ENCODE measurements around the gene NR2F6.
A peak's percentile ranks its signal among the peaks of the same experiment; 100 is the strongest.
"Not testable (repeated sequence)": the region's sequence is repeated elsewhere in the genome, so short reads cannot be mapped to it uniquely, and the experiment has no call there.

The NR2F6 gene

DNA sequence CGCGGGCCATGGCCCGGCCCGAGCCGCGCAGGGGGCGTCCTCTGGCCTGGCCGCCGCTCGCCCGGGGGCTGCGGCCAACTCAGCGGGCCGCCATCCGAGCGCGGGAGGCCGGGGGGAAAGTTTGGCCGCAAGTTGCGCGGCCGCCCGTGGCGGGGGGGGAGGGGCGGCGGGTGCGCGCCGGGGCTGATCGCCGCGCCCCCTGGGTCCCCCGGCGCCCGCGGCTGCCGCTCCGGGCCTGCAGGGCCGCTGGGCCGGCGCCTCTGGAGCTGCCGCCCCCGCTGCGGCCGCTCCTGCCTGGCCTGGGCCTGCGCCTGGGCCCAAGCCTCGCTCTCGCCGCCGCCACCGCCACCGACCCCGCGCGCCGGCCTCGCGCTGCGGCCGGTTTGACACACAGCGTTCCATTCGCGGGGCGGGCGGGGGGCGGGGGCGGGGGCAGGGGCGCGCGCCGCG is at the start of gene NR2F6:
Gene NR2F6 (minus strand): TSS at position 385 of the 450 bp plus-strand sequence. CDS start 699 bp downstream, outside the sequence.
- no peak for DNase-seq

DNA sequence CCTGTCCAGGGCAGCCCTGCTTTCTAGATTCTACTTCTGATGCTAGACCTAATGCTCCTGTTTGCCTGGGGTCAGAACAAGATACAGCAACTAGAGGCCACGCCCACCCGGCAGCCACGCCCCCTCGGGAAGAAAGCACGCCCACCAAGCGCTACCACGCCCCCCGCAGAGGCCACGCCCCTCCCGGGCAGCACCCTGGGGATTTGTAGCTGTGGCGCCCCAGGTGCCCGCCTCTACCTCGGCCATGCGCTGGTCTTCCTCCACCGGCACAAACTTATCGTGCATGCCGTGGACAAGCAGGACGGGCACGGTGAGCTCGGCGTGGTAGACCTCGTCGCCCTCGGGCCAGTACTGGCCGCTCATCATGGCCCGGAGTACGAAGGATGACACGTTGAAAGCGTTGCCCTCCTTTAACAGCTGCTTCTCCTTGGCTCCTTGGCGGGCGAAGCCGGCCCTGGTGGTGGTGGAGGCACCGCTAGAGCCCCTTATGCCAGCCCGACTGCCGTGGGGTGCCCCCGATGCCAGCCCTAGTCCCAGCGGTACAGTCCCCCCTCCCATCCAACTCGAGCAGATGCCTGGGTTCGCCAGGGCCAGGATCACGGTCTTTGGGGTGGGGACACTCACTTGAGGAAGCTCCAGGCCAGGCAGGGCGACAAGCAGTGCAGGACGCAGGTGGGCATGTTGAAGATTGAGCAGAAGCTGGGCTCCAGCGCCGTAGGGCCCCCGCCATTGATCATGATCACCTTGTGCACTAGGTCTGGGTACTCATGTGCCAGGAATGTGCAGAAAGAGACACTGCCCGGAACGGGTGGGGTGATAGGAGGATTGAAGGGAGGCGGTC is 48.6 kb upstream of the NR2F6 start:
- peak; percentile 43 for DNase-seq

DNA sequence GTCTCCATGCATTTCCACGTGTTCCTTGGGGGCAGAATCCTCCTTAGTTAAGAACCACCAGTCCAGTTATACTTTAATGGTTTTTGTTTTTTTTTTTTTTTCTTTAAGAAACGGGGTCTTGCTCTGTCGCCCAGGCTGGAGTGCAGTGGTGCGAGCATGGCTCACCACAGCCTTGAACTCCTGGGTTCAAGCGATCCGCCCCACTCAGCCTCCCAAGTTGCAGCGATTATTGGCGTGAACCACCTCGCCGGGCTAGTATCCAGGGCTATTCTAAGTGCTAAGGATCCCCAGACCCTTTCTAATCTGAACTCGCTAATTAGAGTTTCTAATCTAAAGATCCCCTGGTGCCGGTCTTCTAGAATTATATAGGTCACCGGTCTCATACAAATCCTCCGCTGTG is 47.9 kb upstream of the NR2F6 start:
- no peak for DNase-seq

DNA sequence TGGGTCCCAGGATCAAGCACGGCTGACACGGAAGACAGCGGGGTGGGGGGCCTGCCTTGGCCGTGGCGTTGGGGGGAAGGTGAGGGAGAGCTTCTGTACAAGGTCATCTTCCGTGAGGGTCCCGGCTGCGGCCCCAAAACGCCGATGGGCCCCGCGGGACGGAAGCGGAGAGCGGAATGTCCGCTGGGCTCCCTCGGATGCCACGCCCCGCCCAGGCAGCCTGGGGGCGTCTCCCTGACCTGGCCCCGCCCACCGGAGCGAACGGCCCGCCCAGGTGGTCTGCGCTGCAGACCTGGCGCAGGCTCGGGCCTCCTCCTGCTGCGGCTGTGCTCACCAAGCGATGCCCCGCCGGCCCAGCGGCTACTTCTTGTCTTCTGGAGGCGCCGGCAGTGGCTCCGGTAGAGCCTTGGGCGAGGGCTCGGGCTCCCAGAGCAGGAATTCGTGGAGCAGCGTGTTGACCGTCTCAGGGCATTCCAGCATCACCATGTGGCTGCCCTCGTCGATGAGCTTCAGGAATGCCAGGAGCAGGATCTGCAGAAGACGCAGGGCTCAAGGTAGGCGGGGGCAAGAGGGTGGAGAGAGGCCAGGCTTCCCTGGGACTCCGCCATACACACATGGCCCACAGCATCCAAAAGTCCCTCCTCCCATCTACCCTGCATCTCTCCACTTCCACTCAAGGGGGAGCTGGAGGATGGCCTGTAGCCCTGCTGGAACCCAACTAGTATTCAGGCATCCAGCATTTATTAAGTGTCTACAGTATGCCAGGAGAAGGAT is 46.8 kb upstream of the NR2F6 start:
- DNase-seq = peak; percentile 84

DNA sequence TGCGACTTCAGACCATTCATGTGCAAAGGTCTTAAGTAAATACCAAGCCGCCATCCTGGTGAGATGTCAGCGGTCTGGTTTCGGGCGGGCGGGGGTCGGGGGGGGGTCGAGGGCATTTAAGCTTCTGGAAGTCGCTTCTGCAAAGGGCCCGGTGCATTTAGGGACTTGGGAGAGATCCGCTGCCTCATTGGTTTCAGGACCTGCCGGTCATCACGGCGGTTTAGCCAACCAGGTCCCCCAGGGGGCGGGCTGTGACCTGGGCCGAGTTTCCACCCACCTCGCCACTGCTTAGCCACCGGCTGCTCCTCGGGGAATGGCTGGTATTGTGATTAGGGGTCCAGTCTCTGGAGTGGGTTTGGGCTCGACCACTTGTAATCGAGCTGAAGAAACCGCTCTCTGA is 43.8 kb upstream of the NR2F6 start:
- peak; percentile 31 for DNase-seq

DNA sequence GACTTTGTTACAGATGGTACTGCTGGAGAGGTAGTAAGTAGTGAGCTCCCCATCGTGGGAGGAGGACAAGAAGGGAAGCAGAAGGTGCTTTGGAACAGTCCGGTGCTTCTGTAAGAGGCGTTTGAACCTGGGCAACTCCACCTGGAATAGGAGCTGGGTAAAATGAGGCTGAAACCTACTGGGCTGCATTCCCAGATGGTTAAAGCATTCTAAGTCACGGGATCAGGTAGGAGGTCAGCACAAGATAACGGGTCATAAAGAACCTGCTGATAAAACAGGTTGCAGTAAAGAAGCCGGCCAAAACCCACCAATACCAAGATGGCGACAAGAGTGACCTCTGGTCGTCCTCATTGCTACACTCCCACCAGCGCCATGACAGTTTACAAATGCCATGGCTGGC is 41.0 kb upstream of the NR2F6 start:
- no peak for DNase-seq

DNA sequence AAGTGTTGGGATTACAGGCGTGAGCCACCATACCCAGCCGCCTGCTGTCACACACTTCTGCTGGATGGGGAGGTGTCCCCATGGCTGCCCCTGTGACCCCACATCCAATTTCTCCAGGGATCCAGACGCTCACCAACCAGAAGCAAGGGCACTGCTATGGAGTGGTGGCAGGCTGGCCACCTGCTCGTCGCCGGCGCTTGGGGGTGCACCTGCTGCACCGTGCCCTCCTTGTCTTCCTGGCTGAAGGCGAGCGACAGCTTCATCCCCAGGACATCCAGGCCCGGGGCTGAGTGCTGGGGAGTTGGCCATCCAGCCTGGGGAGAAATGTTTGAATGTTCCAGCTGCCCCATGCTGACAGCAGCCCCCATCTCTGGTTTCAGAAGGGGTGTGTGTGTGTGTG is 40.5 kb upstream of the NR2F6 start:
- no peak for DNase-seq

DNA sequence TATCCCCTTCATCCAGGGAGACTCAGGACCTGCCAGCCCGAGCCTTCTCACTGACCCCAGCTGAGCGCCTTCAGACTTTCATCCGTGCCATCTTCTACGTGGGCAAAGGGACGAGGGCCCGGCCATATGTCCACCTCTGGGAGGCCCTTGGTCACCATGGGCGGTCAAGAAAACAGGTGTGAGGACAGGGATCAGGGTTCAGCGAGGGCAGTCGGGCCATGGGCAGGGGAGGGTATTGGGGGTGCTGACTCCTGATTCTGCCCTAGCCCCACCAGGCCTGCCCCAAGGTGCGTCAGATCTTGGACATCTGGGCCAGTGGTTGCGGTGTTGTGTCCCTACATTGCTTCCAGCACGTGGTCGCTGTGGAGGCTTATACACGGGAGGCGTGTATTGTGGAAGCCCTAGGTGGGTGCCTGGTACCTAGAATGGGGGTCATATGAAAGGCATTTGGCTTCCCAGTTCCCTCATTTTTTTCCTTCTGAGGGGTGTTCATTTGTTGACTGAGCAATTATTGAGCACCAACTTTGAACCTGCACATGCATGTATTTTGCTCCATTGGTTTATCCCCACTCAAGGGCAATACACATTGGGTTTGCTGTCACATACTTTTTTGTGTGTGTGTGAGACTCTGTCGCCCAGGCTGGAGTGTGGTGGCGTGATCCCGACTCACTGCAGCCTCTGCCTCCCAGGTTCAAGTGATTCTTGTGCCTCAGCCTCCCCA is 39.9 kb upstream of the NR2F6 start:
- no peak for DNase-seq

DNA sequence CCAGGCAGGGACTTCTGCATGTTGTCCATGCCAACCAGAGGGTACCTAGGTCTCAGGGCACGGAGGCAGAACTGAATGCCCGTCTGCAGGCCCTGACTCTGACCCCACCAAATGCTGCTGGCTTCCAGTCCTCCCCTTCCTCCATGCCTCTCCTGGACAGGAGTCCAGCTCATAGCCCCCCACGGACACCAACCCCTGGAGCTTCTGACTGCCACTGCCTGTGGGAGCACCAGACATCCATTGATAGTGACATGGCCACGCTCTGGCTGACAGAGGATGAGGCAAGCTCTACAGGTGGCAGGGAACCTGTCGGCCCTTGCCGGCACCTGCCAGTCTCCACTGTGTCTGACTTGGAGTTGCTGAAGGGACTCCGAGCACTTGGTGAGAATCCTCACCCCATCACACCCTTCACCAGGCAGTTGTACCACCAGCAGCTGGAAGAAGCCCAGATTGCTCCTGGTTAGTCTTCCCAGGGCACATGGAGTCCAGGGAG is 37.8 kb upstream of the NR2F6 start:
- no peak for DNase-seq

DNA sequence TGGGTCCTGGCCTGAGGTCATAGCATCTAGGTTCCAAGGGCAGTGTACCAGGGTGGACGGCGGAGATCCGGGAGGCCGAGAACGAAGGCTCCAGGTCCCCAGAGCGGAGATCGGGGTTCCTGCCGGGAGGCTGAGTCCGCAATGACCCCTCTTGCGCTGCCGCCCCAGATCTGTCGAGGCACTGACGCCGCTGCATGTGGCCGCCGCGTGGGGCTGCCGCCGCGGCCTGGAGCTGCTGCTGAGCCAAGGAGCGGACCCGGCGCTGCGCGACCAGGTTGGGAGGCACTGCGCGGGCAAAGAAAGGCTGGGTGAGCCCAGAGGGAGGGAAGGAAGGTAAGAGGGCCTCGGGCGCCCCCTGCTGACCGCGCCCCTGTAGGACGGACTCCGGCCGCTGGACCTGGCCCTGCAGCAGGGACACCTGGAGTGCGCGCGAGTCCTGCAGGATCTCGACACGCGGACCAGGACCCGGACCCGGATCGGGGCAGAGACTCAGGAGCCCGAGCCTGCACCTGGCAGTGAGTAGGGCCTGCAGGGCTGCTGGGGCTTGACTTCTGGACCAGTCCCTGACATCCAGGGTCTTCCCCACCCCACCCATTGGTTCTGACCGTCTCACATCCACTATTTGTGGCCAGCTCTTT is 36.9 kb upstream of the NR2F6 start:
- peak; percentile 81 for DNase-seq

DNA sequence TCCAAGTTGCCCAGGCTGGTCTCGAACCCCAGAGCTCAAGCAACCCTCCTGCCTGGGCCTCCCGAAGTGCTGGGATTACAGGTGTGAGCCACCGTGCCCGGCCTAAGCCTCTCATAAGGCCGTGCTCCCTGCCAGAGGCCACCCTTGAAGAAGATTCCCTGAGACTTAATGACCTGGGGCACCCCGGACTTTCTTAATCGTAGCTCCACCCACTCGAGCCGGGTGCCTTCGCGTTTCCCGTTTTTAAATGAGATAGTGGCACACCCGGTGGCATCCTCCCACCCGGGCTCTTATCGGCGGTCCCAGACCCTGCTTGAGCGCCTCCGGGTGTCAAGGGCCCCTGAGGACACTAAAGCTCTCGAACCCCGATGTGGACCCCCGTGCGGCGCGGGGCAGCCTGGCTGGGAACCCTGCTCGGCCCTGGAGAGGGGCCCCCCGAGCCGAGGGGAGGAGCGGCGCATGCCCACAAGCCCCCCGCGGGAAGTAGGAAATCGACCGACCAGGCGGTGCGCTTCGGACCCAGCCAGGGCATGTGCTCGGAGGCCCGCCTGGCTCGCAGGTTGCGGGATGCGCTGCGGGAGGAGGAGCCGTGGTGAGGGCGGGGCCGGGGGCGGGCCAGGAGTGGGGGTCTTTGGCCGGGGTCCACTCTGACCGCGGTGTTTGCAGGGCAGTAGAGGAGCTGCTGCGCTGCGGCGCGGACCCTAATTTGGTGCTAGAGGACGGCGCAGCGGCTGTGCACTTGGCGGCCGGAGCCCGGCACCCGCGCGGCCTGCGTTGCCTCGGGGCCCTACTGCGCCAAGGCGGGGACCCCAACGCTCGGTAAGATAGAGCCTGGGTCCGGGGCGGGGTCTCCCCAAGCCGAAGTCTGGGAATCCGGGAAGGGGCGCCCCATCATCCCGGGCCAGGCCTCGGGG is 35.9 kb upstream of the NR2F6 start, which contains the start of gene ANKLE1:
Gene ANKLE1 (plus strand): TSS at position 511 of the 914 bp plus-strand sequence. CDS start 20 bp downstream, at position 531.
- peak; percentile 34 for DNase-seq

DNA sequence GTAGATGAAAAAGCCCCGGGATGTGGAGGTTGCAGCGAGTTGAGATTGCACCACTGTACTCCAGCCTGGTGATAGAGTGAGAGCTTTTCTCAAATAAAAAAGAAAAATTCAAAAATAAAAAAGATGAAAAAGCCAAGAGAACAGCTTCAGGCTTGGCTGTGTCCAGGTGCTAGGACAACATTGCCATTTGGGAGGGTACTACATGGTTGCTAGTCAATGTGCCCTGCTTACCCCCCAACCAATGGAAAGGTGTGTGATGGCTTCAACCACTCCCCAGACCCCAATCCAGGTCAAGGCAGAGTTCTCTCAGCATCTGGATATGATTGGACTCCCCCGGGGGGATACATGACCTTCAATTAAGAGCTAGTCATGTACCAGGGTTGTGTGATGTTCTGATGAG is 33.7 kb upstream of the NR2F6 start:
- DNase-seq = no peak

DNA sequence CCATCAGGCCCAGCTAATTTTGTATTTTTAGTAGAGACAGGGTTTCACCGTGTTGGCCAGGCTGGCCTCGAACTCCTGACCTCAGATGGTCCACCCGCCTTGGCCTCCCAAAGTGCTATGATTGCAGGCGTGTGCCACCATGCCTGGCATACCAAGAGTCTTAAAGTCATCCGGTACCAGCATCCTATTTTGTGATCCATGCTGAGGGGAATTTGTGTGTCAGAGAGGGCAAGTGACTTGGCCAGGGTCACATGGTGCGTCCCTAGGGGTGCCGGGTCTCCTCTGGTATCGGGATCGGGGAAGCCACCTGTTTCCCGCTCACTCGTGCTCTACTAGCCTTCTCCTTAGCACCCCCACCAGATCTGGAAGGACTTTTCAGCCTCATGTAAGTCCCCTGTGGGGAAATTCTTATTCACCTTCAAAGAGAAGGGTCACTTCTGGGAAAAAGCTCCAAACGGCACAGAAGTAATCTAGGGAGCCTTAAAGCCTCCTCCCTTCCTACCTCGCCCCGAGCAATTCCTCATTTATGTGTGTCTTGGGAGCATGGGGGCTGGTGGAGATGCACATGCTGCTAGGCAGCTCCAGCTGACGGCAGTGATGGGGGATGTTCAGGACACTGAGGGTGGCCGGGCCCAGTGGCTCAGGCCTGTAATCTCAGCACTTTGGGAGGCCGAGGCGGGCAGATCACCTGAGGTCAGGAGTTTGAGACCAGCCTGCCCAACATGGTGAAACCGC is 29.9 kb upstream of the NR2F6 start:
- no peak for DNase-seq

DNA sequence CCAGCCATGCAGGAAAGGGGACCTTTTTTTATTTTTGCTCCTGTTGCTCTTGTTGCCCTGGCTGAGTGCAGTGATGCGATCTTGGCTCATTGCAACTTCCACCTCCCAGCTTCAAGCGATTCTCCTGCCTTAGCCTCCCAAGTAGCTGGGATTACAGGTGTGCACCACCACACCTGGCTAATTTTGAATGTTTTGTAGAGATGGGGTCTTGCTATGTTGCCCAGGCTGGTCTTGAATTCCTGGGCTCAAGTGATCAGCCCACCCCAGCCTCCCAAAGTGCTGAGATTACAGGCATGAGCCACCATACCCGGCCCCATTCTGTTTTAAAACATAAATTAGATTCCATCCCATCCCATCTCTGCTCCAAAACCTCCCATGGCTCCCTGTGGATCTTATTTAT is 29.2 kb upstream of the NR2F6 start:
- DNase-seq = not testable (repeated sequence)

DNA sequence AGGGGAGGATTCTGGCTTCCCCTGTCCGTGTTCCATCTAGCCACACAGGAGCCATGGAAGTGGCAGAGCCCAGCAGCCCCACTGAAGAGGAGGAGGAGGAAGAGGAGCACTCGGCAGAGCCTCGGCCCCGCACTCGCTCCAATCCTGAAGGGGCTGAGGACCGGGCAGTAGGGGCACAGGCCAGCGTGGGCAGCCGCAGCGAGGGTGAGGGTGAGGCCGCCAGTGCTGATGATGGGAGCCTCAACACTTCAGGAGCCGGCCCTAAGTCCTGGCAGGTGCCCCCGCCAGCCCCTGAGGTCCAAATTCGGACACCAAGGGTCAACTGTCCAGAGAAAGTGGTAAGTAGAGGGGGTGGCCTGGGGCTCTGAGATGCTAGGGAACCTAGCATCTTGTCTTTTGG is 23.0 kb upstream of the NR2F6 start:
- DNase-seq = no peak

DNA sequence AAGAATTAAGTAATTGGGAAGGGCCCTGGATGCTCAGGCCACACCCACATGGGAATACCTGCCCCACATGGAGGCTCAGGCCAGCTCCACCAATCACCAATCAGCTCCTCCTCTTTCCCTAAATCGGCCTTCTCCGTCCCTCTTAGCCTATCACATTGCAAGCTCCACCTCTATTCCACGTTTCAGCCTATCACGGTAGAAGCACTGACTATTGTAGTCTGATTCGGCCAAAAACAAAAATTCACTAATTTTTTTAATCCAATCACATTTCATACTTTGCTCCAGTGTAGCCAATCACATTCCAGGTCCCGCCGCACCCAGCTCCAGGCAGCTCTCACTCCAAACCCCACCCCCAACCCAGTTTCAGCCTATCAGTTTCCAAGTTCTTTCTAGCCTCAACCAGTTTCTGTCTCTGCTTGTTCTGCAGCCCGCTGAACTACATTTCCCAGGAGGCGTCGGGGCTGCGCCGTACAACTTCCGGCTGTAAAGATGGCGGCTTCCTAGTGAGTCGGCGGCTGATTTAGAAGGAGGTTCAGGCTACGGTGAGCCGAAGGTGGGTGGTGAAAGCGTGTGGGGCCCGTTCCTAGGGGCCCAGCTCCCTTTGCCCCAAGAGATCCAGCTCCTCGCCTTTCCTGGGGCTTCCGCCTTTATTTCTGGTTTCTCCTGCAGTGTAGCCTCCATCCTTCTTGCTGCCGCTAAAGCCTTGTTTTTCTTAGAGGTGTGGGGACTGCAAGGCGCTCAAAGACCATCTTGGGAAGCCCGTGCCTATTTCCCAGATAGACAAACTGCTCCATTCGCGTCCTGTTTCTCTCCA is 21.5 kb upstream of the NR2F6 start, which contains the start of gene BABAM1:
Gene BABAM1 (plus strand): TSS at position 469 of the 814 bp plus-strand sequence. CDS start 1,364 bp downstream, outside the sequence.
- peak; percentile 90 for DNase-seq

DNA sequence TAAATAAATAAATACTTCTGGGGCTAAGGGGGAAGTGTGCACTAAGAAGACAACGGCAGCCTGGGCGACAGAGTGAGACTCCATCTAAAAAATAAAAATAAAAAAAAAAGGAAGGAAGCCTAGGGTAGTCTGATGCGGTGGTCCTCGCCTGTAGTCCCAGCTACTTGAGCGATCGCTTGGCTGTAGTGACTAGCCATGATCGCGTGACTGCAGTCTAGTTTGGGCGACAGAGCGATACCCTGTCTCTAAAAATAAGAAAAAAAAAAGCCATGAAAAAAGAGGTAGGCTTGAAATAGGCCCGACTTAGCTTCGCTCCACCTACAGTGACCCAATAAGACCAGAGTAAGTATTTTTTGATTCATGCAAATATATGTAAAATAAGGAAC is 20.9 kb upstream of the NR2F6 start:
- no peak for DNase-seq

DNA sequence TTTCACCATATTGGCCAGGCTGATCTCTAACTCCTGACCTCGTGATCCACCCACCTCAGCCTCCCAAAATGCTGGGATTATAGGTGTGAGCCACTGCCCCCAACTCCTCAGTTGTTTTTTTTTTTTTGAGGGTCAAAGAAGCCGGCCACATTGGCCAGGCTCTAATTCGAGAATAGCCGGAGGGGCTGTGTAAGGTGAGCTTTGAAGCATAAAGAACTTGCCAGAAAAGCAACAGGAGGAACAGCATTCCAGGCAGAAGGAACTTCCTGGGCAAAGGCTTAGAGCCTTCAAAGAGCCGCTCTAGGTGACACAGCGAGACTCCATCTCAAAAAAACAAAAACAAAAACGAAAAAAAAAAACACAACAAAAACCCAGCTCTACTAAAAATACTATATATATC is 20.3 kb upstream of the NR2F6 start:
- DNase-seq = no peak

DNA sequence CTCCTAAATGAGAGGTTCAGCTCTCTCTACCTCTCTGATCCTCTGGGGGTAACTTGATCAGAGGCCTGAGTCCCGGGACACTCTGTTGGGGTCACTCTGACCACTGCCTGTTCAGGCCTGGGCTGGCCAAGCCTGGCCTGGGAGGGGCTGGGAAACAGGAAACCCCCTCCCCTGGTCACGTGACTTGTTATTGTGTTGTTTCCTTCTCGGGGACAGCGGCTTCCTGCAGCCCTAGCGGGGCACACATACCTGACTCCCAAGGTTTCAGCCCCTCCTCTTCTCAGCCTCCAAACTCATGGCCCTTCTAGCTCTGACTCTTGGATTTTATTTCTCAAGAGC is 18.9 kb upstream of the NR2F6 start, which contains the start of gene USHBP1:
Gene USHBP1 (minus strand): TSS at position 105 of the 339 bp plus-strand sequence. CDS start 446 bp downstream, outside the sequence.
- DNase-seq = no peak
